Hepatocyte (in vitro differentiated cells): ENCODE measurements around the gene SPTAN1. TPM values are rescaled to one million over a fixed set of nuclear protein-coding genes. Genes with fewer than 3 reads are reported as not detected.

Source experiments
- DNase-seq: peaks from one replicate; pipeline ENCODE4 v3.0.0-alpha.2; 2016; ENCODE audit warnings: low spot score
- H2AFZ ChIP-seq: fragments of 200-600 bp; sonication (generic); 2 replicates; pipeline ENCODE4 v1.6.0; 2016; ENCODE audit warnings: antibody characterized with exemption, mild to moderate bottlenecking
- H3K27ac ChIP-seq: fragments of 200-600 bp; sonication (generic); 2 replicates; pipeline ENCODE4 v1.5.1; 2016; ENCODE audit warnings: mild to moderate bottlenecking
- H3K27me3 ChIP-seq: fragments of 200-600 bp; sonication (generic); 2 replicates; pipeline ENCODE4 v1.6.1; 2016
- H3K36me3 ChIP-seq: fragments of 200-600 bp; sonication (generic); replicated peaks from 2 replicates; pipeline ENCODE4 v1.5.1; 2016; ENCODE audit warnings: low read depth; ENCODE audit not compliant: insufficient read depth
- H3K4me1 ChIP-seq: fragments of 200-600 bp; sonication (generic); 2 replicates; pipeline ENCODE4 v1.5.1; 2016; ENCODE audit warnings: mild to moderate bottlenecking, moderate library complexity; ENCODE audit not compliant: insufficient read depth
- H3K4me2 ChIP-seq: fragments of 200-600 bp; sonication (generic); 2 replicates; pipeline ENCODE4 v1.6.0; 2016
- H3K4me3 ChIP-seq: fragments of 200-600 bp; sonication (generic); 2 replicates; pipeline ENCODE4 v1.5.1; 2016; ENCODE audit warnings: mild to moderate bottlenecking
- H3K79me2 ChIP-seq: fragments of 200-600 bp; sonication (generic); 2 replicates; pipeline ENCODE4 v1.6.0; 2017; ENCODE audit warnings: mild to moderate bottlenecking
- H3K9me2 ChIP-seq: fragments of 200-600 bp; sonication (generic); replicated peaks from 2 replicates; pipeline ENCODE4 v1.6.0; 2017; ENCODE audit warnings: mild to moderate bottlenecking; ENCODE audit not compliant: insufficient read depth
- H3K9me3 ChIP-seq: fragments of 200-600 bp; sonication (generic); 2 replicates; pipeline ENCODE4 v1.5.1; 2016; ENCODE audit warnings: low read depth, mild to moderate bottlenecking
- H4K20me1 ChIP-seq: fragments of 200-600 bp; sonication (generic); 2 replicates; pipeline ENCODE4 v1.6.0; 2016; ENCODE audit warnings: mild to moderate bottlenecking; ENCODE audit not compliant: insufficient read depth, poor library complexity, severe bottlenecking
- EZH2 ChIP-seq: fragments of 200-600 bp; sonication (generic); IDR thresholded peaks from 2 replicates; pipeline ENCODE4 v1.6.1; 2016; ENCODE audit warnings: antibody characterized with exemption, mild to moderate bottlenecking, borderline replicate concordance
- EZH2phosphoT487 ChIP-seq: fragments of 200-600 bp; sonication (generic); IDR thresholded peaks from one replicate; pipeline ENCODE4 v1.6.1; 2018; ENCODE audit warnings: antibody characterized with exemption, mild to moderate bottlenecking, low read depth, moderate library complexity; ENCODE audit not compliant: unreplicated experiment, severe bottlenecking
- WGBS: methylation state at CpG from one replicate; pipeline ENCODE4 v1.1.6; 2016; ENCODE audit warnings: low lambda C conversion rate; ENCODE audit errors: missing lambda C conversion rate; 5-methylcytosine and 5-hydroxymethylcytosine counted together
- polyA plus RNA-seq: library from polyadenylated mRNA; unstranded; fragments of >200 nt; fragmentation: Nextera tagmentation; extraction: Ambion mirVana; gene quantifications from 2 replicates; pipeline ENCODE4 v1.2.1, GENCODE V29; 2016
- total RNA-seq: library from RNA; depleted of rRNA; stranded (reverse); fragments of >200 nt; gene quantifications from 2 replicates; pipeline ENCODE4 v1.2.3, GENCODE V29; 2014
- TF ChIP-seq, protein P1 (sequence below): fragments of 200-600 bp; sonication (generic); IDR thresholded peaks from 2 replicates; pipeline ENCODE4 v1.5.1; 2016; ENCODE audit warnings: antibody characterized with exemption, mild to moderate bottlenecking; ENCODE audit not compliant: poor library complexity

The SPTAN1 gene
- total and polyA plus RNA-seq, 2 experiments from 2014 or later: 123 to 184 TPM

- no peaks in the 10 kb centered on the region for H3K27me3 ChIP-seq
- peaks cover 55% of the 10 kb centered on the region for H3K79me2 ChIP-seq
- H3K4me2 ChIP-seq: peak overlapping the region; percentile 77
- H4K20me1 ChIP-seq: peaks cover 19% of the 10 kb centered on the region
- H3K9me2 ChIP-seq: no peaks in the 10 kb centered on the region
- peak overlapping the region; percentile 97 for H3K27ac ChIP-seq
- peak overlapping the region; percentile 97 for H3K4me3 ChIP-seq
- no peaks in the 10 kb centered on the region for H3K36me3 ChIP-seq
- no peaks in the 10 kb centered on the region for H3K9me3 ChIP-seq
- WGBS: 15% methylated on average over 5 of the region's 5 CpGs
- TF ChIP-seq, protein P1, sequence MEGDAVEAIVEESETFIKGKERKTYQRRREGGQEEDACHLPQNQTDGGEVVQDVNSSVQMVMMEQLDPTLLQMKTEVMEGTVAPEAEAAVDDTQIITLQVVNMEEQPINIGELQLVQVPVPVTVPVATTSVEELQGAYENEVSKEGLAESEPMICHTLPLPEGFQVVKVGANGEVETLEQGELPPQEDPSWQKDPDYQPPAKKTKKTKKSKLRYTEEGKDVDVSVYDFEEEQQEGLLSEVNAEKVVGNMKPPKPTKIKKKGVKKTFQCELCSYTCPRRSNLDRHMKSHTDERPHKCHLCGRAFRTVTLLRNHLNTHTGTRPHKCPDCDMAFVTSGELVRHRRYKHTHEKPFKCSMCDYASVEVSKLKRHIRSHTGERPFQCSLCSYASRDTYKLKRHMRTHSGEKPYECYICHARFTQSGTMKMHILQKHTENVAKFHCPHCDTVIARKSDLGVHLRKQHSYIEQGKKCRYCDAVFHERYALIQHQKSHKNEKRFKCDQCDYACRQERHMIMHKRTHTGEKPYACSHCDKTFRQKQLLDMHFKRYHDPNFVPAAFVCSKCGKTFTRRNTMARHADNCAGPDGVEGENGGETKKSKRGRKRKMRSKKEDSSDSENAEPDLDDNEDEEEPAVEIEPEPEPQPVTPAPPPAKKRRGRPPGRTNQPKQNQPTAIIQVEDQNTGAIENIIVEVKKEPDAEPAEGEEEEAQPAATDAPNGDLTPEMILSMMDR: no peak
- no peak for TF ChIP-seq EZH2phosphoT487
- no peak for TF ChIP-seq EZH2
- DNase-seq: peak; percentile 84
- peaks cover 59% of the 10 kb centered on the region for H3K4me1 ChIP-seq
- H2AFZ ChIP-seq: no peak overlapping the region
Observed at GRCh38 chr9:128554155-128554862, 1.9 kb downstream of the SPTAN1 start.

DNA sequence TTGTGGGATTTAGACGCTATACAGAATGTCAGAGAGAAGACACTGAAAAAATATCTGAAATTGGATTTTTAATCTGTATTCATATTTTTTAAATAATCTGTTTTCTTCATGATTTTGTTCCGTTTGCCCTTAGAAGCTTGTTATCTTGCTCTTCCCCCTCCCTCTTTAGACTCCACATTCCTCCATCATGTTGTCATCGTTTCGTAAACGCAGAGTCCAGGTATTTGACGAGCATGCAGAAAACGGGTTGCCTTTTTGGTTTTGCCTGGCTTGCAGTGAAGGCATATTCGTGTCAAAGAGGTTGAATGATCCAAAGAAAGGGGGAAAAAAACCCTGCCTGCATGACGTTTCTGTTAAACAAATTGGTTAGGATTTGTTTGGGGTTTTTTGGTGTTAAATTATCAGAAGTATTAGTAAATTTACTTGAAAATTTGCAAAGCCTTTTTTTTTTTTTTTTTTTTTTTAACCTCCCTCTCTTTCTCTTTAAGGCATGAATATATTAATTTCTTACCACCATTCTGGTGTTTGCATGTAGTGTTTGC is 2.9 kb downstream of the SPTAN1 start:
- Histone ChIP-seq H3K4me1 (peaks cover 63% of the 10 kb centered on the region), H3K27ac (peak overlapping the region; percentile 97), H3K27me3 (no peaks in the 10 kb centered on the region), H3K4me2 (peak overlapping the region; percentile 77), H3K79me2 (peaks cover 63% of the 10 kb centered on the region), H4K20me1 (peaks cover 23% of the 10 kb centered on the region), H3K9me2 (no peaks in the 10 kb centered on the region), H3K36me3 (no peaks in the 10 kb centered on the region), H3K9me3 (no peaks in the 10 kb centered on the region), H2AFZ (no peak overlapping the region), H3K4me3 (peak overlapping the region; percentile 2)
- peak; percentile 73 for DNase-seq
- 9% methylated on average over 9 of the region's 9 CpGs for WGBS
- no peak for TF ChIP-seq EZH2
- TF ChIP-seq, protein P1: no peak

DNA sequence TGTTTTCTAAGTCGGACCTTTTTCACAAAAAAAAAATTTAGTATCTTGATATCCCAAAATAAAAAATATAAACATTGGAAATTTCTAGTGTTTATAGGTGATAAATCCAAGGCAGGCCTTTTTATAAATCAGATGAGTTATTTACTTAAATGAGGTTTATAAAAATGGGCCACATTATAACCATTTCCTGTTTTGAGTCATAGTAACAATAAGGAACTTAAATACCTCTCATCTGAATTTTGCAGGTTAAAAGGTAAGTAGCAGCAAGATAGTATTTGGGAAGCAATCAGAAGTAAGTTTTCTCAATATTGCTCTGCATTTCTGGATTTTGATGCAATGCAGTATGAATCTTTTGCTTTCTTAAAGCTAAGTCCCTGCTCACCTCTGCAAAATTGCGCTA is 3.9 kb downstream of the SPTAN1 start:
- H3K4me1 ChIP-seq: peaks cover 61% of the 10 kb centered on the region
- no peaks in the 10 kb centered on the region for H3K36me3 ChIP-seq
- no peak overlapping the region for H2AFZ ChIP-seq
- no peak for DNase-seq
- H3K27me3 ChIP-seq: no peaks in the 10 kb centered on the region
- WGBS: 89% methylated on average over 2 of the region's 2 CpGs
- peaks cover 73% of the 10 kb centered on the region for H3K79me2 ChIP-seq
- H3K4me3 ChIP-seq: no peak overlapping the region
- H3K4me2 ChIP-seq: peak overlapping the region; percentile 77
- H3K9me2 ChIP-seq: no peaks in the 10 kb centered on the region
- H3K9me3 ChIP-seq: no peaks in the 10 kb centered on the region
- peak overlapping the region; percentile 97 for H3K27ac ChIP-seq
- TF ChIP-seq, protein P1: no peak
- TF ChIP-seq EZH2: no peak
- TF ChIP-seq EZH2phosphoT487: no peak
- peaks cover 25% of the 10 kb centered on the region for H4K20me1 ChIP-seq
